OCI-LY3 (cell line): ENCODE measurements around the gene MASP1.

Source experiments
- H2AFZ ChIP-seq: fragments of 200-600, 300-600 bp; shearing (Covaris generic); 2 replicates; pipeline ENCODE4 v1.6.0; 2014; ENCODE audit warnings: antibody characterized with exemption, low read depth, low read length
- H3K27ac ChIP-seq: fragments of 200-600, 300-600 bp; sonication (generic); 2 replicates; pipeline ENCODE4 v1.5.1; 2014; ENCODE audit warnings: mild to moderate bottlenecking, low read length, moderate library complexity, mixed read lengths
- H3K27me3 ChIP-seq: fragments of 200-600, 300-600 bp; sonication (generic); 2 replicates; pipeline ENCODE4 v1.6.1; 2014; ENCODE audit warnings: low read depth, low read length, mixed read lengths
- H3K36me3 ChIP-seq: fragments of 200-600, 300-600 bp; sonication (generic); replicated peaks from 2 replicates; pipeline ENCODE3; 2014; ENCODE audit warnings: low read depth, low read length, mixed read lengths
- H3K4me1 ChIP-seq: fragments of 300-600, 200-600 bp; sonication (generic); 2 replicates; pipeline ENCODE4 v1.6.1; 2014; ENCODE audit warnings: low read length, mixed read lengths
- H3K4me2 ChIP-seq: fragments of 200-600, 300-600 bp; sonication (generic); 2 replicates; pipeline ENCODE4 v1.6.1; 2014; ENCODE audit warnings: low read length, mixed read lengths
- H3K4me3 ChIP-seq: fragments of 300-600, 200-600 bp; sonication (generic); 2 replicates; pipeline ENCODE4 v1.5.1; 2014; ENCODE audit warnings: antibody characterized with exemption, mild to moderate bottlenecking, low read length, moderate library complexity
- H3K79me2 ChIP-seq: fragments of 300-600, 200-600 bp; shearing (Covaris generic); 2 replicates; pipeline ENCODE4 v1.6.1; 2014; ENCODE audit warnings: mild to moderate bottlenecking, low read length, mixed read lengths
- H3K9ac ChIP-seq: fragments of 300-600, 200-600 bp; shearing (Covaris generic); 2 replicates; pipeline ENCODE4 v1.6.0; 2014; ENCODE audit warnings: mild to moderate bottlenecking, low read length, moderate library complexity
- H3K9me3 ChIP-seq: fragments of 200-600, 300-600 bp; shearing (Covaris generic); 2 replicates; pipeline ENCODE4 v1.6.1; 2014; ENCODE audit warnings: low read length, mixed read lengths; ENCODE audit not compliant: insufficient read depth
- H4K20me1 ChIP-seq: fragments of 200-600, 300-600 bp; sonication (generic); 2 replicates; pipeline ENCODE4 v1.6.1; 2016; ENCODE audit warnings: low read length, mixed read lengths; ENCODE audit not compliant: insufficient read depth
- CTCF ChIP-seq: fragments of 200-600, 300-600 bp; sonication (generic); IDR thresholded peaks from 2 replicates; pipeline ENCODE4 v1.5.1; 2014; ENCODE audit warnings: antibody characterized with exemption, low read length, low read depth
- EZH2phosphoT487 ChIP-seq: fragments of 200-600 bp; shearing (Covaris generic); IDR thresholded peaks from 2 replicates; pipeline ENCODE4 v1.6.1; 2018; ENCODE audit warnings: antibody characterized with exemption, mixed run types, low read depth

MASP1 gene

GRCh38 chr3:187292181-187292580 is 644 bp upstream of the MASP1 start:
- peak overlapping the region; percentile 59 for H3K4me2 ChIP-seq
- H3K9ac ChIP-seq: peak overlapping the region; percentile 2; the same call in 1 of the 2 replicates
- peak overlapping the region; percentile 44 for H3K4me3 ChIP-seq
- TF ChIP-seq CTCF: no peak
- TF ChIP-seq EZH2phosphoT487: no peak
- H3K79me2 ChIP-seq: no peaks in the 10 kb centered on the region
- no peak overlapping the region for H3K27ac ChIP-seq
- no peaks in the 10 kb centered on the region for H3K9me3 ChIP-seq
- no peaks in the 10 kb centered on the region for H4K20me1 ChIP-seq
- H3K4me1 ChIP-seq: peaks cover 35% of the 10 kb centered on the region
- H2AFZ ChIP-seq: no peak overlapping the region
- no peaks in the 10 kb centered on the region for H3K36me3 ChIP-seq
- H3K27me3 ChIP-seq: peaks cover 16% of the 10 kb centered on the region

- Histone ChIP-seq H4K20me1 (no peaks in the 10 kb centered on the region), H3K4me2 (no peak overlapping the region), H2AFZ (no peak overlapping the region), H3K27me3 (peaks cover 16% of the 10 kb centered on the region), H3K27ac (no peak overlapping the region), H3K36me3 (no peaks in the 10 kb centered on the region), H3K9me3 (no peaks in the 10 kb centered on the region), H3K4me1 (peaks cover 35% of the 10 kb centered on the region), H3K9ac (no peak overlapping the region), H3K4me3 (no peak overlapping the region), H3K79me2 (no peaks in the 10 kb centered on the region)
- TF ChIP-seq EZH2phosphoT487 (no peak), CTCF (no peak)
Measured at GRCh38 chr3:187291001-187291511, 481 bp downstream of the MASP1 start.

- Histone ChIP-seq H3K4me2 (no peak overlapping the region), H3K4me3 (no peak overlapping the region), H2AFZ (no peak overlapping the region)
Measured at GRCh38 chr3:187290503-187290902, 1.0 kb downstream of the MASP1 start.

More at GRCh38 chr3:187290503-187290902, 1.0 kb downstream of the MASP1 start:
- Histone ChIP-seq H3K4me1 (peaks cover 32% of the 10 kb centered on the region), H4K20me1 (no peaks in the 10 kb centered on the region), H3K9me3 (no peaks in the 10 kb centered on the region), H3K27ac (no peak overlapping the region), H3K9ac (no peak overlapping the region), H3K27me3 (peaks cover 16% of the 10 kb centered on the region), H3K36me3 (no peaks in the 10 kb centered on the region), H3K79me2 (no peaks in the 10 kb centered on the region)
- no peak for TF ChIP-seq EZH2phosphoT487
- TF ChIP-seq CTCF: no peak
